ENCODE data around the gene PRR23C.

- TF ChIP-seq POLR2AphosphoS5 (IDR thresholded peaks at IDR 0.05) (no peak), CTCF (IDR thresholded peaks at IDR 0.05) (no peak), POLR2A (IDR thresholded peaks at IDR 0.05) (no peak), EP300 (IDR thresholded peaks at IDR 0.05; ENCODE audit: low read depth) (no peak)
Measured at GRCh38 chr3:139062918-139063317, 18.2 kb upstream of the PRR23C start.
